B cell (primary cell): ENCODE results near the gene BAIAP3. TPM values are rescaled to one million over a fixed set of nuclear protein-coding genes. Genes with fewer than 3 reads are reported as not detected.

Experiments
- ATAC-seq: fragments of 200-7000 bp; cut with Tn5 transposase; one replicate; pipeline ENCODE4 v1.10.0; 2021; ENCODE audit warnings: low read depth, mild to moderate bottlenecking, moderate number of reproducible peaks, moderate library complexity
- CTCF ChIA-PET: fragments of 350-600 bp; sonication (Branson Sonifier 250); formaldehyde crosslinking; loops from one replicate; lab custom pipeline; 2021; ENCODE audit warnings: antibody characterized with exemption, inconsistent platforms; lab: Charles Lee
- POLR2A ChIA-PET: fragments of 350-600 bp; sonication (Branson Sonifier 250); formaldehyde crosslinking; loops from one replicate; lab custom pipeline; 2021; ENCODE audit warnings: antibody characterized with exemption; lab: Charles Lee
- DNase-seq: peaks from one replicate; pipeline ENCODE4 v3.0.0; 2013
- H2AFZ ChIP-seq: 2 replicates; pipeline ENCODE4 v1.6.1; 2012; ENCODE audit warnings: mild to moderate bottlenecking, low read depth, low read length; ENCODE audit not compliant: insufficient read depth, poor library complexity, severe bottlenecking
- H3K27ac ChIP-seq, 2 donors: 1 replicate in 1 of 2; 2 replicates in 1 of 2; pipeline ENCODE4 v1.5.1; 2012 to 2013; ENCODE audit warnings: low read length in 2 of 2, mild to moderate bottlenecking in 2 of 2, moderate library complexity in 1 of 2
- H3K27me3 ChIP-seq, 4 experiments: fragments of 200-600 bp in 1 of 4; sonication (generic) in 1 of 4; replicated peaks in 1 of 4; 1 replicate in 2 of 4; 2 replicates in 2 of 4; pipeline versions ENCODE4 v1.6.1 to v1.7.0; 2013 to 2016; ENCODE audit warnings: low read length in 3 of 4, mild to moderate bottlenecking in 2 of 4, mixed read lengths in 1 of 4, moderate library complexity in 1 of 4; ENCODE audit not compliant: insufficient read depth in 4 of 4, control insufficient read depth in 3 of 4; ENCODE audit errors: control extremely low read depth in 1 of 4
- H3K36me3 ChIP-seq, 2 experiments: replicated peaks in 1 of 2; 1 replicate in 1 of 2; 2 replicates in 1 of 2; pipeline versions ENCODE4 v1.6.1 to v1.7.1; 2013; ENCODE audit warnings: low read length in 1 of 2; ENCODE audit not compliant: insufficient read depth in 2 of 2, control insufficient read depth in 1 of 2; ENCODE audit errors: control extremely low read depth in 1 of 2, extremely low read depth in 1 of 2
- H3K4me1 ChIP-seq, 2 donors: fragments of 200-600 bp in 1 of 2; sonication (generic) in 1 of 2; 1 replicate in 1 of 2; 2 replicates in 1 of 2; pipeline versions ENCODE4 v1.5.1 to v1.6.1; 2013 to 2017; ENCODE audit warnings: low read length in 2 of 2; ENCODE audit not compliant: control insufficient read depth in 2 of 2, insufficient read depth in 2 of 2
- H3K4me2 ChIP-seq: replicated peaks from 2 replicates; pipeline ENCODE3; 2012; ENCODE audit warnings: mild to moderate bottlenecking, low read depth, low read length; ENCODE audit not compliant: poor library complexity, severe bottlenecking
- H3K4me3 ChIP-seq, 5 experiments: fragments of 200-600 bp in 1 of 5; sonication (generic) in 1 of 5; 1 replicate in 3 of 5; 2 replicates in 2 of 5; pipeline versions ENCODE4 v1.5.1 to v1.7.0; 2011 to 2016; ENCODE audit warnings: low read length in 4 of 5, mild to moderate bottlenecking in 4 of 5, low read depth in 2 of 5, control low read depth in 1 of 5, moderate library complexity in 1 of 5; ENCODE audit not compliant: insufficient read depth in 1 of 5; ENCODE audit errors: control extremely low read depth in 1 of 5, extremely low read depth in 1 of 5
- H3K79me2 ChIP-seq: fragments of 200-600 bp; sonication (generic); one replicate; pipeline ENCODE4 v1.6.0; 2016; ENCODE audit warnings: low read length; ENCODE audit not compliant: control insufficient read depth, insufficient read depth
- H3K9ac ChIP-seq: fragments of 200-600 bp; sonication (generic); 2 replicates; pipeline ENCODE4 v1.6.1; 2017; ENCODE audit warnings: mild to moderate bottlenecking, low read length, moderate library complexity
- H3K9me3 ChIP-seq, 3 donors: one replicate each; pipeline versions ENCODE4 v1.6.1 to v1.7.1; 2013; ENCODE audit warnings: low read length in 2 of 3; ENCODE audit not compliant: control insufficient read depth in 2 of 3, insufficient read depth in 1 of 3; ENCODE audit errors: control extremely low read depth in 1 of 3
- H4K20me1 ChIP-seq: 2 replicates; pipeline ENCODE4 v1.6.0; 2012; ENCODE audit warnings: mild to moderate bottlenecking, low read length; ENCODE audit not compliant: insufficient read depth, control insufficient read depth, poor library complexity, severe bottlenecking
- H3K27ac Mint-ChIP-seq: one replicate; pipeline ENCODE4 v1.8.0; 2021; ENCODE audit warnings: mixed read lengths
- H3K27me3 Mint-ChIP-seq: one replicate; pipeline ENCODE4 v1.8.0; 2021; ENCODE audit warnings: mixed read lengths
- H3K4me1 Mint-ChIP-seq: one replicate; pipeline ENCODE4 v1.8.0; 2021; ENCODE audit warnings: mixed read lengths
- H3K4me3 Mint-ChIP-seq: one replicate; pipeline ENCODE4 v1.8.0; 2021; ENCODE audit warnings: mixed read lengths
- H3K9me3 Mint-ChIP-seq: one replicate; pipeline ENCODE4 v1.8.0; 2022; ENCODE audit warnings: mixed read lengths; ENCODE audit not compliant: insufficient read depth
- CTCF ChIP-seq: fragments of 200-600 bp; IDR thresholded peaks from one replicate; pipeline ENCODE4 v1.8.0; 2022; ENCODE audit warnings: antibody characterized with exemption, mild to moderate bottlenecking
- EZH2 ChIP-seq: IDR thresholded peaks from 2 replicates; pipeline ENCODE4 v1.6.1; 2012; ENCODE audit warnings: borderline replicate concordance, low read depth, mild to moderate bottlenecking, moderate library complexity, low read length; ENCODE audit not compliant: insufficient read depth, poor library complexity, severe bottlenecking
- WGBS: methylation state at CpG from one replicate; pipeline ENCODE4 v1.1.5; 2013; ENCODE audit warnings: missing lambda C conversion rate; ENCODE audit not compliant: insufficient coverage; 5-methylcytosine and 5-hydroxymethylcytosine counted together
- intact Hi-C: fragments of 100-400 bp; cut with micrococcal nuclease; formaldehyde crosslinking; loops from one replicate; pipeline ENCODE4 v1.10.0; 2022
- polyA plus RNA-seq: library from polyadenylated mRNA; depleted of rRNA; stranded (reverse); fragments of >200 nt; gene quantifications from 2 replicates; pipeline ENCODE4 v1.2.3, GENCODE V29; 2012
- total RNA-seq, 2 donors: library from RNA; stranded (reverse); fragments of 120-200 nt in 1 of 2; gene quantifications; 1 replicate in 1 of 2; 2 replicates in 1 of 2; pipeline versions ENCODE4 v1.2.3 to v1.2.4, GENCODE V29; 2013 to 2022

Gene BAIAP3
- total and polyA plus RNA-seq, 2 donors (not counting 1 experiment from before 2014, with no cell fraction given) = 119 to 130 TPM

DNA sequence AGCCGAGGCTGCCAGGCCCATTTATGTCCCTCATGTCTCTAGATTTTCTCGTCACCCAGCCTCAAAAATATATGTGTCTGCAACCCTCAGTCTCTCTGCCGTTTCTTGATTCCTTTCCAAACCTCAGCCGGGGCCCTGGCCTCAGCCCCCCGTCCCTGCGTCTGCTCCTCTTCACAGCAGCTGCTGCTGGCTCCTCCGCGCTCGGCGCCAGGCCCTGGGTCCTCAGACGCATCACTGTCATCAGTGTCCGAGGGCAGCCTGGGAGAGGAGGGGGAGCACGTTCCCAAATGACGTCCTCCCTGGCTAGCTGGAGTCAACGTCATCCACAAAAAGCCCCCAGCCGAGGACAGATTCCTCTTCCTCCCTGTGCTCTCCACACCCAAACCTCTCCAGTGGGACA is 15.9 kb downstream of the BAIAP3 start:
- Mint-ChIP-seq H3K4me1 (peaks cover 33% of the 10 kb centered on the region), H3K4me3 (no peak overlapping the region), H3K27ac (peak overlapping the region; percentile 41), H3K27me3 (no peaks in the 10 kb centered on the region), H3K9me3 (no peaks in the 10 kb centered on the region)
- Histone ChIP-seq H3K9ac (no peak overlapping the region), H3K4me3 (no peak overlapping the region), H3K9me3 (no peaks in the 10 kb centered on the region), H3K79me2 (peaks cover 39% of the 10 kb centered on the region), H3K4me1 (peaks cover 17 to 21% of the 10 kb centered on the region in 2 donors), H3K27ac (no peak overlapping the region), H4K20me1 (peaks cover 37% of the 10 kb centered on the region), H2AFZ (no peak overlapping the region), H3K4me2 (no peak overlapping the region), H3K36me3 (peaks cover 0 to 27% of the 10 kb centered on the region in 2 experiments), H3K27me3 (no peaks in the 10 kb centered on the region)
- 96% methylated on average over 11 of the region's 16 CpGs for WGBS
- ChIA-PET CTCF (interaction anchor here (0.9 kb wide), 1 partner anchor 12 kb away, joined by 3 read pairs; no protein-coding TSS in a partner anchor), POLR2A (no interaction called here)
- intact Hi-C loops = loop anchor here (10.0 kb wide), 1 partner anchor 265 kb away; the partner anchor contains the start of genes CRAMP1 and IFT140
- TF ChIP-seq EZH2 = no peak
- no peak for TF ChIP-seq CTCF
- DNase-seq (no peak), ATAC-seq (no peak)

- Histone ChIP-seq H3K27ac (no peak overlapping the region), H2AFZ (no peak overlapping the region), H3K9me3 (no peaks in the 10 kb centered on the region), H3K27me3 (no peaks in the 10 kb centered on the region), H3K79me2 (peaks cover 45% of the 10 kb centered on the region), H3K4me2 (no peak overlapping the region), H3K36me3 (peaks cover 0 to 27% of the 10 kb centered on the region in 2 experiments), H3K9ac (no peak overlapping the region), H4K20me1 (peaks cover 41% of the 10 kb centered on the region), H3K4me3 (no peak overlapping the region), H3K4me1 (peaks cover 17 to 21% of the 10 kb centered on the region in 2 donors)
- ChIA-PET POLR2A (no interaction called here), CTCF (no interaction called here)
- H3K27me3 Mint-ChIP-seq = no peaks in the 10 kb centered on the region
- H3K4me1 Mint-ChIP-seq = peaks cover 36% of the 10 kb centered on the region
- peak overlapping the region; percentile 86 for H3K4me3 Mint-ChIP-seq
- WGBS = 98% methylated on average over 17 of the region's 17 CpGs
- TF ChIP-seq CTCF = no peak
- no peak for TF ChIP-seq EZH2
- no peak for ATAC-seq
- no peaks in the 10 kb centered on the region for H3K9me3 Mint-ChIP-seq
- DNase-seq = no peak
- intact Hi-C loops = loop anchor here (10.0 kb wide), 2 partner anchors 55 to 265 kb away; partner anchors contain the start of genes CRAMP1 and IFT140
- H3K27ac Mint-ChIP-seq = peak overlapping the region; percentile 88
These were observed 16.5 kb downstream of the BAIAP3 start for GRCh38 chr16:1349951-1350350.
